Neuronal stem cell (in vitro differentiated cells): ENCODE measurements around the gene FBH1.

Experiments used
- DNase-seq: peaks from one replicate; pipeline ENCODE4 v3.0.0-alpha.2; 2013; ENCODE audit warnings: low spot score
- H2AFZ ChIP-seq: one replicate; pipeline ENCODE4 v1.6.1; 2013; ENCODE audit warnings: mild to moderate bottlenecking, low read length, inconsistent platforms
- H2AK5ac ChIP-seq: 2 replicates; pipeline ENCODE4 v1.6.1; 2013; ENCODE audit warnings: low read depth, mild to moderate bottlenecking, inconsistent platforms, low read length, moderate library complexity, mixed read lengths
- H2BK120ac ChIP-seq: 2 replicates; pipeline ENCODE4 v1.6.1; 2013; ENCODE audit warnings: low read depth, mild to moderate bottlenecking, inconsistent platforms, low read length, moderate library complexity, mixed read lengths
- H2BK12ac ChIP-seq: one replicate; pipeline ENCODE4 v1.6.1; 2013; ENCODE audit warnings: low read length, inconsistent platforms
- H2BK15ac ChIP-seq: 2 replicates; pipeline ENCODE4 v1.6.1; 2013; ENCODE audit warnings: mild to moderate bottlenecking, low read length, inconsistent platforms, mixed read lengths
- H2BK5ac ChIP-seq: one replicate; pipeline ENCODE4 v1.6.1; 2013; ENCODE audit warnings: inconsistent platforms, mild to moderate bottlenecking, low read length, moderate library complexity
- H3K14ac ChIP-seq: one replicate; pipeline ENCODE4 v1.6.1; 2013; ENCODE audit warnings: low read length, inconsistent platforms
- H3K18ac ChIP-seq: 2 replicates; pipeline ENCODE4 v1.6.1; 2013; ENCODE audit warnings: low read length, inconsistent platforms
- H3K23ac ChIP-seq: 2 replicates; pipeline ENCODE4 v1.6.1; 2013; ENCODE audit warnings: low read depth, mild to moderate bottlenecking, mixed read lengths, low read length, inconsistent platforms; ENCODE audit not compliant: poor library complexity
- H3K27ac ChIP-seq: replicated peaks from 3 replicates; pipeline ENCODE4 v1.5.1; 2013; ENCODE audit warnings: low read length, inconsistent platforms
- H3K27me3 ChIP-seq, 3 experiments: 2 replicates each; pipeline ENCODE4 v1.6.1; 2013; ENCODE audit warnings: low read length in 3 of 3, mild to moderate bottlenecking in 2 of 3, inconsistent platforms in 1 of 3, low read depth in 1 of 3, mixed read lengths in 1 of 3, moderate library complexity in 1 of 3; ENCODE audit not compliant: control insufficient read depth in 3 of 3, insufficient read depth in 3 of 3
- H3K36me3 ChIP-seq, 2 donors: replicated peaks in 1 of 2; 2 replicates each; pipeline ENCODE4 v1.6.1; 2013; ENCODE audit warnings: low read length in 2 of 2; ENCODE audit not compliant: control insufficient read depth in 2 of 2, insufficient read depth in 2 of 2
- H3K4ac ChIP-seq: 2 replicates; pipeline ENCODE4 v1.6.1; 2013; ENCODE audit warnings: inconsistent platforms, mild to moderate bottlenecking, low read length, moderate library complexity
- H3K4me1 ChIP-seq, 2 donors: 1 replicate in 1 of 2; 2 replicates in 1 of 2; pipeline ENCODE4 v1.6.1; 2013; ENCODE audit warnings: low read length in 2 of 2, low read depth in 1 of 2; ENCODE audit not compliant: control insufficient read depth in 2 of 2, insufficient read depth in 1 of 2
- H3K4me2 ChIP-seq: one replicate; pipeline ENCODE4 v1.6.1; 2013; ENCODE audit warnings: mild to moderate bottlenecking, low read length, inconsistent platforms; ENCODE audit not compliant: insufficient read depth, poor library complexity, severe bottlenecking
- H3K4me3 ChIP-seq, 2 donors: 2 replicates each; pipeline ENCODE4 v1.5.1; 2013; ENCODE audit warnings: low read length in 2 of 2, mild to moderate bottlenecking in 2 of 2, inconsistent platforms in 1 of 2, moderate library complexity in 1 of 2
- H3K79me1 ChIP-seq: one replicate; pipeline ENCODE4 v1.6.1; 2013; ENCODE audit warnings: low read depth, mild to moderate bottlenecking, inconsistent platforms, low read length, moderate library complexity
- H3K9ac ChIP-seq: one replicate; pipeline ENCODE4 v1.6.1; 2013; ENCODE audit warnings: mild to moderate bottlenecking, low read depth, low read length, inconsistent platforms; ENCODE audit not compliant: poor library complexity
- H3K9me3 ChIP-seq, 2 donors: replicated peaks in 1 of 2; 2 replicates each; pipeline versions ENCODE3 to v1.6.1; 2013; ENCODE audit warnings: low read length in 2 of 2, mild to moderate bottlenecking in 2 of 2, inconsistent platforms in 1 of 2, low read depth in 1 of 2, mixed read lengths in 1 of 2, moderate library complexity in 1 of 2; ENCODE audit not compliant: control insufficient read depth in 2 of 2, insufficient read depth in 1 of 2
- H4K8ac ChIP-seq: one replicate; pipeline ENCODE4 v1.6.1; 2013; ENCODE audit warnings: low read depth, mild to moderate bottlenecking, inconsistent platforms, low read length, moderate library complexity
- H4K91ac ChIP-seq: one replicate; pipeline ENCODE4 v1.6.1; 2013; ENCODE audit warnings: low read length, low read depth, mild to moderate bottlenecking, inconsistent platforms; ENCODE audit not compliant: poor library complexity
- WGBS, 2 donors: extraction: QIAGEN DNeasy Blood & Tissue Kit; methylation state at CpG; one replicate each; pipeline ENCODE4 v1.1.7; 2013; ENCODE audit warnings: missing lambda C conversion rate in 2 of 2, mixed read lengths in 1 of 2; ENCODE audit not compliant: insufficient read length in 2 of 2, insufficient replicate concordance in 1 of 2; ENCODE audit errors: extremely low coverage in 2 of 2; 5-methylcytosine and 5-hydroxymethylcytosine counted together

The FBH1 gene

DNA sequence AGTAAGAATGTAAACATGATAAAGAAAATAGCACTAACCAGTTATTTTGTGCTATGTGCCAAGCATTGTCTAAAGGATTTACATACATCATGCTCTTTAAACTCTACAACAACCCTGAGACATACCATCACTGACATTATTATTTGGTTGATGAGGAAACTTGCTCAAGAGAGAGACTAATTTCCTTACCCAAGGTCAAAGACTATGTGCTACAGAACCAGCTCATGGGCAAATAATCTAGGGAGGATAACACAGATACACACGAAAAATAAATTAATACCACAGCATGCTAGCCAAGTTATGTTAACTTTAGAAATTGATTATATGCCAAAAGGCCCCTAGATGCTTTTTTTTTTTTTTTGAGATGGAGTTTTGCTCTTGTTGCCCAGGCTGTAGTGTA, 3.0 kb upstream of the FBH1 start:
- no peak overlapping the region for H3K27ac ChIP-seq
- H3K4me3 ChIP-seq: no peak overlapping the region
- WGBS, 2 donors: no CpG with 5 or more reads among the region's 1 CpG

GRCh38 chr10:5887641-5888040, 2.4 kb upstream of the FBH1 start:
- DNase-seq: no peak
- no peak overlapping the region for H2BK15ac ChIP-seq
- peaks cover 14 to 64% of the 10 kb centered on the region in 2 donors for H3K36me3 ChIP-seq
- H4K91ac ChIP-seq: no peak overlapping the region
- peak overlapping the region in 1 of 2 donors; percentile 92 for H3K4me3 ChIP-seq
- H2BK5ac ChIP-seq: no peak overlapping the region
- H2AK5ac ChIP-seq: no peak overlapping the region
- no peak overlapping the region for H3K18ac ChIP-seq
- no peak overlapping the region for H3K4me2 ChIP-seq
- WGBS, 2 donors: no CpG with 5 or more reads among the region's 8 CpGs
- no peaks in the 10 kb centered on the region for H3K9me3 ChIP-seq
- peaks cover 6% of the 10 kb centered on the region for H3K79me1 ChIP-seq
- H4K8ac ChIP-seq: no peak overlapping the region
- no peak overlapping the region for H3K9ac ChIP-seq
- no peak overlapping the region for H3K27ac ChIP-seq
- H3K14ac ChIP-seq: no peak overlapping the region
- no peak overlapping the region for H3K4ac ChIP-seq
- H3K23ac ChIP-seq: no peak overlapping the region
- peaks cover 8 to 11% of the 10 kb centered on the region in 2 donors for H3K4me1 ChIP-seq
- H3K27me3 ChIP-seq: no peaks in the 10 kb centered on the region
- no peak overlapping the region for H2AFZ ChIP-seq
- no peak overlapping the region for H2BK120ac ChIP-seq
- no peak overlapping the region for H2BK12ac ChIP-seq

More for the DNA sequence above, 3.0 kb upstream of the FBH1 start:
- no peaks in the 10 kb centered on the region for H3K27me3 ChIP-seq
- H3K18ac ChIP-seq: no peak overlapping the region
- no peak overlapping the region for H3K4ac ChIP-seq
- H3K4me1 ChIP-seq: peaks cover 8 to 11% of the 10 kb centered on the region in 2 donors
- no peak overlapping the region for H3K23ac ChIP-seq
- H3K79me1 ChIP-seq: peaks cover 6% of the 10 kb centered on the region
- H2BK120ac ChIP-seq: no peak overlapping the region
- no peaks in the 10 kb centered on the region for H3K9me3 ChIP-seq
- no peak for DNase-seq
- no peak overlapping the region for H4K8ac ChIP-seq
- H4K91ac ChIP-seq: no peak overlapping the region
- H2BK12ac ChIP-seq: no peak overlapping the region
- H2BK5ac ChIP-seq: no peak overlapping the region
- H2AK5ac ChIP-seq: no peak overlapping the region
- peaks cover 15 to 64% of the 10 kb centered on the region in 2 donors for H3K36me3 ChIP-seq
- no peak overlapping the region for H2AFZ ChIP-seq
- no peak overlapping the region for H3K4me2 ChIP-seq
- no peak overlapping the region for H2BK15ac ChIP-seq
- no peak overlapping the region for H3K9ac ChIP-seq
- no peak overlapping the region for H3K14ac ChIP-seq

- Histone ChIP-seq H3K27me3 (no peaks in the 10 kb centered on the region), H3K4me3 (peak overlapping the region; percentile 92 to 97), H3K36me3 (peaks cover 11 to 64% of the 10 kb centered on the region in 2 donors), H3K79me1 (peaks cover 6% of the 10 kb centered on the region), H3K4me2 (peak overlapping the region; percentile 96), H3K27ac (no peak overlapping the region), H3K4ac (no peak overlapping the region), H2AK5ac (no peak overlapping the region), H2AFZ (peak overlapping the region; percentile 98), H2BK5ac (no peak overlapping the region), H3K18ac (no peak overlapping the region), H3K9ac (peak overlapping the region; percentile 98), H4K8ac (no peak overlapping the region), H2BK12ac (no peak overlapping the region), H2BK120ac (no peak overlapping the region), H3K23ac (no peak overlapping the region), H3K14ac (no peak overlapping the region), H4K91ac (no peak overlapping the region), H3K4me1 (peaks cover 8 to 11% of the 10 kb centered on the region in 2 donors), H2BK15ac (no peak overlapping the region), H3K9me3 (no peaks in the 10 kb centered on the region)
- no peak for DNase-seq
- WGBS, 2 donors: no CpG with 5 or more reads among the region's 10 CpGs
Observed at GRCh38 chr10:5888351-5888750, 1.7 kb upstream of the FBH1 start.

DNA sequence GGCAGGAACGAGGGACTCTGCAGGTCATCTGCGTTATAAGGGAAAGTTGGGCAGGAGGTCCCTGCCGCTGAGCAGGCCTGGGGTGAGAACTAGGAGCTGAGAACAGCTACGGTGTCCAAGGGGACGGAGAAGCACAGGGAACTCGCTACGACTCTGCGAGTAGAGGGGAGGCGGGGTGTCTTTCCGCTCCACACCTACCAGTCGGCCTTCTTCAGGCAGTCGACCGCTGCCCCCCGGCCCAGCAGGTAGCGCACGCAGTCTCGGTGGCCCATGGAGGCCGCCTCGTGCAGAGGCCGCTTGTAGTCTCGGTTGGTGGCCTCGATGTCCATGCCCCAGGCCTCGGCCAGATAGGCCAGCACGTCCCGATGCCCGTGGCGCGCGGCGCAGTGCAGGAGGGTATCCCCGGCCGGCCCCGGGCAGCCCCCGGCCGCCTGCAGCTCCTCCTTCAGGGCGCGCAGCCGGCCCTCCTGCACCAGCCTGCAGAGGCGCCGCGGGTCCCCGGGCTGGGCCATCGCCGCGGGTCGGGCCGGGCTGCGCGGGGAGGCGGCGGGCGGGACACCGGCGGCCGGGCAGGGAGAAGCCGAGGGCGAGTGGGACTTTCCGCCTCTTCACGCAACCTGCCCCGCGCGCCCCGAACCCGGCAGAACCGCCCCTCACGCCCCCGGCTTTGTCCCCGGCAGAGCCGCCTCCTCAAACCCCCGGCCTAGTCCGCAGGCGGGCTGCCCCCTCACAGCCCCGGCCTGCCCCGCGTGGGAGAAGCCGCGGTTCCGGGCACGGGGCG, 1.0 kb upstream of the FBH1 start:
- DNase-seq: peak; percentile 61
- Histone ChIP-seq H3K79me1 (peaks cover 6% of the 10 kb centered on the region), H3K27me3 (no peaks in the 10 kb centered on the region), H3K23ac (peak overlapping the region; percentile 95), H3K4me1 (peaks cover 8 to 11% of the 10 kb centered on the region in 2 donors), H3K4ac (peak overlapping the region; percentile 31), H2AFZ (peak overlapping the region; percentile 98), H2BK5ac (peak overlapping the region; percentile 49), H2BK120ac (no peak overlapping the region), H3K4me3 (peak overlapping the region; percentile 92 to 97), H2BK12ac (no peak overlapping the region), H3K27ac (peak overlapping the region; percentile 54), H3K14ac (peak overlapping the region; percentile 97), H4K91ac (peak overlapping the region; percentile 87), H4K8ac (no peak overlapping the region), H3K9ac (peak overlapping the region; percentile 98), H3K9me3 (no peaks in the 10 kb centered on the region), H2AK5ac (peak overlapping the region; percentile 57), H3K36me3 (peaks cover 9 to 64% of the 10 kb centered on the region in 2 donors), H3K4me2 (peak overlapping the region; percentile 96), H2BK15ac (no peak overlapping the region), H3K18ac (peak overlapping the region; percentile 96)
- no CpG with 5 or more reads among the region's 80 CpGs for WGBS, 2 donors
